HG02938 (cell line): ENCODE measurements around the gene TUBB6.

ENCODE experiments used
- ATAC-seq: cut with Tn5 transposase; IDR thresholded peaks from one replicate; pipeline ENCODE4 v1.9.1; 2021; ENCODE audit warnings: mild to moderate bottlenecking, moderate library complexity; ENCODE audit not compliant: unreplicated experiment

TUBB6 gene

DNA sequence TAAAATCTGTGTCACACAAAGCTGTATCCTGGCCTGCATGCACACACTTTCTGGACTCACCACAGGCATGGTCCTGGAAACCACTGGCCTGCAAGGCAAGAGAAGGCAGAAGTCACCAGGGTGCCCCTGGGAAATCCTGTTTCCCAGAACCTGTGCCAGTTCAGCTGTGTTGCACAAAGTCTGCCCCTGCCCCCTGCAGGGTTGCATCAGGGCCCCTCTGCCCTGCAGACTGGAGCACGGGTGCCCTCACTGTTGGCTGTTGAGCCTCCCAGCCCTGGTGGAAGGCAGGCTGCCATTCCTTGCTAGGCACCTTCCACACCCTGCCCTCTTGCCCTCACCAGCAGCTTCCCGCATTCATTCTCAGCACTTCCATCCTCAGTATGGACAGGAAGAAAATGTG lies 18.0 kb upstream of the TUBB6 start:
- no peak for ATAC-seq

DNA sequence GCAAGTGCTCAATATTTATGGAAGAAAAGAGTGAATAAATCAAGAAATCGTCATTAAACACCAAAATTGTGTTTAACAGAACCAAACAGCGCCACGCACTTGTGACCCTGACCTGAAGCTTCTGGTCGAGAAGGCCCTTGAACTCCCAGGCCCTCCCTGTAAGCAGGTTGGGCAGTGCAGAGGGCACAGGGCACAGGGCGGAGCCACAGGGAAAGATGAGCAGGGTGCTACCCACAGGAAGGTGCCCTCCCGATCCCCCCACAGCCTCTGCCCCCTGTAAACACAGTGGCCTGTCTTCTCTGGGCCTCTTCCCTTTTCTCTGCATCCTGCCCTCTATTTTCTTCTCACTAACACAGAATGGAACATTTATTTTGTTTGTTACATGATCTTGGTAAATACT lies 16.9 kb upstream of the TUBB6 start:
- no peak for ATAC-seq

DNA sequence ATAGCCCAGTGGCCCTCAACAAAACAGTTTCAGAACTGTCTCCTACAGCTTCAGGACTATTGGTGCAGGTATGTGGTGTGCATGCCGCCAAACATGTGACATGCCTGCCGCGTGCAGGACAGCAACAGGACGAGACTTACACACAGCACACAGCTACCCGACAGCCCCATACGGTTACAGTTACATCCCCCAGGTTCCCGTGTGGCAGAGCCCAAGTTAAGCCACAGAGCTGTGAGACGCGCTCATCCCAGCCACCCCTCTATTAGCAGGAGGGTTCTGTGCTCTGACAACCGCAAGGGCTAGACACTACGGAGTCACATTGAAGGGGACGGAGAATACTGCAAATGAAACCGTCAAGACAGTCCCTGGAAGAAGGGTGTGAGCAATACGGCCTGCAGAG lies 16.4 kb upstream of the TUBB6 start:
- ATAC-seq: no peak

DNA sequence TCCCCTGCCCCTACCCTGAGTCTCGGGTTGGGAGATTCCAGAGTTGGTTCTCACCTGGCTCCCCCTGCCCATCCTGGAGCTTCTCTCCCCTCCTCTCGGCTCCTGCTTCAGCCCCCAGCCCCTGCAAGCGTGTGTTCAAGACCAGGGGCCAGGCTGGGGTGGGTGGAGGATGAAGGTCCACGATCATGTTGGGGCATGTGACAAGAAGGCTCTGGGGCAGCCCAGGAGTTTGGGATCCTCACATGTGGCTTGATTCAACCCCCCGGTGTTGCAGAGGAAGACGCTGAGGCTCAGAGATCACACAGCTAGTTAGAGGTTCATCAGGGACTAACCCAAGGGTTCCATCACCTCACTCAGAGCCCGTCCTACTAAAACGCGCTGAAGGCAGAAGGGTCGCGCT lies 14.2 kb upstream of the TUBB6 start:
- no peak for ATAC-seq

DNA sequence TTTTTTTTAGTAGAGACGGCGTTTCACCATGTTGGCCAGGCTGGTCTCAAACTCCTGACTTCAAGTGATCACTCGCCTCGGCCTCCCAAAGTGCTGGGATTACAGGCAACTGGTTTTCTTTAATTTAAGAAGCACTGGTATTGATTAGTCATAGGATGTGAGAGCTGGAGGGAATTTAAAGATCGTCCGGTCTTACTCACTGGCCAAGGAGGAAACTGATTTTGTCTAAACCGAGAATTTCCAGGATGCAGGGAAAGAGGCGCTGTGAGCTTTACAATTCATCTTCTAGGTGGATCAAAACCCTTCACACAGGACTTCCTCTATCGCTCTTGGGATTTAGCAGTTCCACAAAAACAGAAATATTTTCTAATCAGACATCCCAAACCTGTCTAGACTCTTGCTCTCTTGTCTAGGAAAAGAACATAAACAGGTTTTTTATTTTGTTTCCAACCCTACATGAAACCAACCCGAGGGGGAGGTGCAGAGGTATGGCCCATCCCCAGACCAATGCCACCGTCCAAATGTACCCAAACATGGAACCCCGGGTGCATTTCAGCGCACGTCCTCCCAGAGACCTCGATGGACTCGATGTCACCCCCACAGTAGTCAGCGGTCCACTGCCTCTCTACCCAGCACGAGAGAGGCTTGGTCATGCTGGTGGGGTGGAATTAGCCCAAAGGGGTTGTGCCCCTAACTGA lies 12.5 kb upstream of the TUBB6 start:
- no peak for ATAC-seq

DNA sequence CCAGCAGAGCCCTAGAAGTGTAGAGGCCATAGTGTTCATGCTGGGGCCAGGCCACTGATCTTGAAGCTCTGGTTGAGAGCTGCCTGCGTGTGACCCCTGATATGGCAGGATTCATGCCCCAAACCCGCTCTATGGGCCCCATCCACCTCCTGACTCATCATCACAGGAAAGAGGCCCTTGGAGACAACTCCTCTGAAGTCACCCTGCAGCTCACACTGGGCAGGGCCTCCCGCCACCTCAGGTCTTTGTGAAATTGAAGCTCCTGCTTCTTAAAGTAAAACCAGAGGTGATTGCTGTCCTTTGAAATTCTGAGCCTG lies 12.0 kb upstream of the TUBB6 start:
- ATAC-seq: no peak

DNA sequence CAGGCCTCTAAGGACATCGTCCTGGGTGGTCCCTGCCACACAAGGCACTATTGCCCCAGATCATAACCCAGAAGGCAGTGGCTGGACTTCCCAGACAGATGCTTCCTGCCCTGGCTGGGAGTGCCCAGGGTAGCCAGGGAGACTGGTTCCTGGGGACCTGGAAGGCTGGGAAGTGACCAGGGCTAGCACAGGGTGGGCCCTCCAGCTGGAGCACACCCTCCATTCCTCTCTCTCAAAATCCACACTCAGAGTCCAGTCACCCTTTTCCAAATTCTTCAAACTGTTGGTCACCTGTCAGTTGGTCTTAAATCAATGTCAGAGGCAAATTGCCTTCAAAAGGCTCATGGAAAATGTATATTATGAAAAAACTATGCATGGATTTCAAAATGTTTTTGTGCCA lies 11.6 kb upstream of the TUBB6 start:
- no peak for ATAC-seq

DNA sequence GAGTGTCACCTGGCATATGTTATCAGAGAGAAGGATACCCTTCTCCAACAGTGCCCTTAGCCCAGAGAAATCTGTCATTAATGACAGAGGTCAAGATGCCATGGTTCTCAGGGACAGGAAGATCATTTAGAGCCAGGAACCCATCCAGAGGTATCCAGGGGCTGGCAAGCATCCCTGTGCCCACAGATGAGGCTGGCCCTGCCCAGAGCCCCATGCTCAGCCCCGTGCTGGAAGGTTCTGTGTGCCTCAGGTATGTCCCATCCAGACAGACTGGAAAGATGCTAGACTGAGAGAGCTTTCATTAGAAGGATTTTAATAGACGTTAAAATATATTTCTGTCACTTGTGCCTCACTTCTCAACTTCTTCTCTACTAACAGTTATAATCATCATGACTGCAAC lies 8.2 kb upstream of the TUBB6 start:
- no peak for ATAC-seq

DNA sequence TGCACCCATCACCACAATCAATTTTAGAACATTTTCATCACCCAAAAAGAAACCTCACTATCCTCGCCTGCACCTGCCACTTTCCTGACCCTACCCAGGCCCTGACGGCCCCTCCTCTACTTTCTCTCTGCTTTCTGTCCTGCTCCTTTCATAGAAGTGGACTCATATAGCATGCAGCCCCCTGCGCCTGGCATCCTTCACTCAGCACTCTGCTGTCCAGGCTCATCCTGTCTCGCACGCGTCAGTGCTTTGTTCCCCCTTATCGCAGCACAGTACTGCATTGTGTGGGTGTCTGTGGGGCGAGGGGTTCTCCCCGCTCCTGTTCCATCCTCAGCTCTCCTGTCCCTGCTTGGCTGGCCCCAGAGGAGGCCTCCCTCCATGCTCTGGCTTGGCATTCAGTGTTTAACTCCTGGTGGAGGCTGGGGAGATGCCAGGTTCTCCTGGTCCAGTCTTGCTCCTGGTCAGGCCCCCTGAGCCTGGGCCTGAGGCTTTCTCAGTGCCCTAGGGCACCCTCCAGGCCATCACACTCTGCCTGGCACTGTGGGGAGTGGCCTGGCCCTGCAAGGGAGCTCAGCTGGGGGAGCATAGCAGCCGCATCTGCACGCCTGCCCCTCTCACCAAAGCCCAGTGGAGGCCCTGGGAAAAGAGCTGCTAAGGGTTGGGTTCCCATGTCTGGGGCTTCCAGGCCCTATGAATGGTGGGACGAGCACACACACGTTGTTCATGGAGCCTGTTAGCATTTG lies 6.6 kb upstream of the TUBB6 start:
- ATAC-seq: no peak

DNA sequence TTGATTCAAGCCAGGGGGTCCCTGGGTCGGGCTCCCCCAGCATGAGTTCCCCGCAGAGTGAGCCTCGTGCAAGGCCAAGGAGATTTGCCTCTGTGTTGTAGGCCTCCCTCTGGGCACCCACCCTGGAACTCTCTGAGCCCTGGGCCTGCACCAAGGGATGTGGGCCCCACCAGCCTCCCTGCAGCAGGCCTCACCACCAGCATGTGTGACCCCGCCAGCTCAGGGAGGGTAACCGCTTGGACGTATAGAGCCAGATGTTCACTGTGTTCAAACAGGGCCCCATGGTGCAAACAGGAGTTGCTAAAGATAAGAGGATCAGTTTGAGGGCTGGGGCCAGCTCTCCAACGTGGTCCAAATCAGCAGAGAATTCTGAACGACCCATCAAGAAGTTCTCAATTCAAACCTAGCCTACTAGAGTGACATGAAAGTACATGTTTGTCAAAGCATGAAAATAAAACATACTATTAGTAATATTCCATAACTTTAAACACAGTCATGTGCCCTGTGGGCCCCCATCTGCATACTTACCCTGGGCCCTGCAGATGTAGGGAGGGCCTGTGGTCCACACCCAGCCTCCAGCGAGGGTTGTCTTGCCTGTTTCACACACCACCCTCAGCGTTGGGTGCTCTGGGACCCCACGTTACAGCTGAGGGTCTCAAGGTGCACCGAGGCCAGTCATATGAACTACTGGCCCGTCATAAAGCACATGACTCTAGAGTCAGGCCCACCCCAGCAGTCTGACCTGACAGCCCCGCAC lies 5.5 kb upstream of the TUBB6 start:
- no peak for ATAC-seq

DNA sequence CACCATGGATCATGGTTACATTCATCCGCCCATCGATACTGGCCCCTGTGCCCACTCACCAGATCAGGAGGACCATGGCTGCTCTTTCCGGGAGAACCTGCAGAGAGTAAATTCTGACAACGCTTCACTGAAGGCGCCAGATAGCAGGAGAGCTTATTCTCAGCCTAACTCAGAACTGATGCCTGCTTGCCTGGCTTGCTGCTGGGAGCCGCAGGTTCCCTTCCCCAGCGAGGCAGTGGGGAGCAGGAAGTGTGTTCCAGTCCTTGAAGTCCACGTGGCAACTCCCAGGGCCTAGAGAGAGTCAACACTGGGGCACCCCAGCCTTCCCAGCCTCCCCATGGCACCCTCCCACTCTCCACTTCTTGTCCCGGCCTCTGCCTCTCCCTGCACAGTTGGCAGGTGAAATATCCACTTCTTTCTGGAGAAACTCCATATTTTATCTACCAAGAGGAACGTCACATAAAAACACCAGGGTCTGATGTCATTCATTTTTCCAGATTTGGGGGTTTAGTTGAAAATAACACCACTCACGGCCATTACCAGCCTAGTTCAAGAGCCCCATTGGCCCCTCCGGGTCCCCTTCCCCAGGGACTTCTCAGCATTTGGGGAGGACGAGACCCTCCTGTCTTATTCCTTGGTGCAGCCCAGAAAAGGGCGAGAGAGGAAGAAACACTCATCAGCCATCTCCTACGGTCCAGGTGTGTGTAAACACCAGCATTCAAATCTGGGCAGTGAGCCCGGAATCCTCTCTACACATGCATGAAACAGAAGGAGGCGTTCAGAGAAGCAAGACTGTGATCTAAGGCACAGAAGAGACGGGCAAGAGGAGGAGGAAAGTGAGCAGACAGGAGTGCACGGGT lies 3.5 kb upstream of the TUBB6 start:
- ATAC-seq: no peak

DNA sequence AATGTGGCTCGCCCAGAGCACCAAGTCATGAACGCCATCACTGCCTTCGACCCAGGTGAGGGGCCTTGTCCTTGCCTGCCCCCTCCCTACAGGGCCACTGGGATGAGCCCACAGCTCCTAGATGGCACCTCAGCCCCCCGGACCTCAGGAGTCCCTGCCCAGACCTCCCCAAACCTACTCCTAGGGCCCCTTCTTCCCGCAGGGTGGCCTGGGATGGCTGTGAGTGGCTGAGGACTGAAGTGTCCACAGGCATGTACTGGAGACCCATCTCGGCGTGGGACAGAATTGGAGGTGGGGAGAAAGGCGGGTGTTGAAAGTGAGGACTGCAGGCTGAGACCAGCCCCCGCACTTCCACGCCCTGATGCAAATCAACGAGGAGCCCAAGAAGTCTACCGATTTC lies 2.8 kb upstream of the TUBB6 start:
- no peak for ATAC-seq

DNA sequence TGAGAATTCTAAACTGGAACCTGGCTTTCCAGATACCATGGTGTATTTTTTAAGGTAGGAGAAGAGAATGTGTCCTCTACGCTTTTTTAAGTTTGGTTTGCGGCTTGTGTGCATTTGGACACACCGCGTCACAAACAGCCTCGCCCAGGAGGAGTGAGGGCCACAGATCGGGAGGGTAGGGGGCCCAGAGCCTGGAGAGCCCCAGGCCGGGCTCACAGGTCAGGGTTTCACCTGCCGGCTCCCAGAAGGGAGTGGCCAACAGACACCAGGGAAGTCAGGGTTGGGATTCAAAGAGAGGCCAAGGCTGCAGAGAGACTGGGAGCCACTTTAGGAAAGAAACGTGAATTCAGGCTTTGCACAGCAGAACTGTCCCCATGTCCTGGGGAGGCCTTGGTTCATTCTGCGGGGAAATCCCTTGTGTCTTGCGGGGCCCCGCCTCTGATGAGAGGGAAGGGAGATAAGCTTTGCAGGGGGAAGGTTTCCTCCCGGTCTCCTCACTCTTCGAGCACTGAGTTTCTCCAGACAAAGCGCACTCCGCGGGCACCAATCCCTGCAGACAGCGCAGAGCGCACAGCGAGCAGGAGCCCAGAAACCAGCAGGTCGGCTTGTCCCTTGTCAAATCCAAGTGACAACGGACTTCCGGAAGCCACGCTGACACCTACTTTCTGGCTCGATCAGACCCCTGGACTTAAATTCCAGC lies 2.0 kb upstream of the TUBB6 start:
- no peak for ATAC-seq

DNA sequence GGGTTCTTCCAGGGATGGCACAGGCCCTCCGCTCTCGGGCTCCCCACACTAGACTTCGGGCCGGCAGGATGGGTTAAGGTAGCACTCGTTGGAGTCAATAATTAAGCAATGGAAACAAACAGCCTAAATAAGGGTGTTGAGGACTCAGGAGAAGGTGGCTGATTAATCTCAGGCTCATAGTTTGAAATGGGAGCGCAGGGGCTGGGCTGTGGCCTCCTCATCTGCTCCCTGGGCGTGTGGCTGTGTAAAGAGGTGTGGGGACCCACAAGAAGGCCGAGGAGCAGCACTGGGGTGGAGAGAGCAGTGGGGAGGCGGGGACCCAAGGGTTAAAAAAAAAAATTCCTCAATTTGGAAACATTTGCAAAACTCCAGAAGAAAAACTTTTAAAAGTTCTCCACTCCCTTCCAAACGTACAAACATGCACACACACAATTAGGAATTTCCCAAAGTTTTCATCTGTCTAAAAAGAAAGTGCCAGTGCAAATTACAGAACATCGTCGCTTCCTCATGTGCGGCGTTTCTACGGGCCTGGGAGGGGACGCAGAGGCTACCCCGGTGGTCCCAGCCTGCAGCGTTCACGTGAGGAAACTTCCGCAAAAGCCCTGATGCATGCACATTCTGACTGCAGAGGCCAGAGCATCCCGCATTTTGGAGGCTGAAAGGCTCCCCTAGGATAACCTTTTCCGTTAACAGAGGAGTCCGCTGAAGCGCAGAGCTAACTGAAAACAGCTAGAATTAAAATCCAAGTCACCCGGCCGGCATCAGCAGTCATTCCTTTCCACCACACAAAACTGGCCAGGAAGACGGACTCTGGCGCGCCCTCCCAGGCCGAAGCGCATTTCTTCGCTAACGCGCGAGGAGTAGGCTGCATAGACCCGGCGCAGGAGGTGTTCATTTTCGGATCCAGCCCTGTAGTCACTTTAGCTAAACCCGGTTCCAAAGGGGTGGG lies 1.0 kb upstream of the TUBB6 start:
- ATAC-seq: peak; percentile 11

DNA sequence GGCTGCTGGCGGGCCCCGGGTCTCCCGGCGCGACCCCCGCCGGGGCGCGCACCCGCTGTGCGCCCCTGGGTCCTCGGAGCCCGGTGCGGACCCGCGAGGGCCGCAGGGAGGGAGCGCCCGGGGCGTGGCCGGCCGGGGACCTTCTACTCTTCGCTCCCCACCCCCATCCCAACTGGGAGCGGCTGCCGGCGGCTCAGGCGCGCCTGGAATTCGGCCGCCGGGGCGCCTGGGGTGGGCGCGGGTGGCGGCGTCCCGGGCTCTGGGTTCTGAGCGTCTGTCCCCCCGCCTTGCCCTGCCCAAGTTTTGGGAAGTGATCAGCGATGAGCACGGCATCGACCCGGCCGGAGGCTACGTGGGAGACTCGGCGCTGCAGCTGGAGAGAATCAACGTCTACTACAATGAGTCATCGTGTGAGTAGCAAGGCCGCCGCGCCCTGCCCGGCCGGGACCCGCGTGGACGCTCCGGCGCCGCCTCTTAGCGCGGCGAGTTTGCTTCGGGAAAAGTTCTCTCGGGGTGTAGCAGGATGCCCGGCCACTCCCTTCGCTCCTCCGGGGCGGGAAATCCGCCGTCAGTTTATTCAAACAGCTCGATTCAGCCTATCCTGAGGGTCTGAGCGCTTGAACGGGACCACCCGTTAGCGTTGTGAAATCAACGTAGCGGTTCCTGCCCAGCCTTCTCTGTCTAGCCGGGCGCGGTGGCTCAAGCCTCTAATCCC lies 502 bp downstream of the TUBB6 start:
- peak; percentile 62 for ATAC-seq

DNA sequence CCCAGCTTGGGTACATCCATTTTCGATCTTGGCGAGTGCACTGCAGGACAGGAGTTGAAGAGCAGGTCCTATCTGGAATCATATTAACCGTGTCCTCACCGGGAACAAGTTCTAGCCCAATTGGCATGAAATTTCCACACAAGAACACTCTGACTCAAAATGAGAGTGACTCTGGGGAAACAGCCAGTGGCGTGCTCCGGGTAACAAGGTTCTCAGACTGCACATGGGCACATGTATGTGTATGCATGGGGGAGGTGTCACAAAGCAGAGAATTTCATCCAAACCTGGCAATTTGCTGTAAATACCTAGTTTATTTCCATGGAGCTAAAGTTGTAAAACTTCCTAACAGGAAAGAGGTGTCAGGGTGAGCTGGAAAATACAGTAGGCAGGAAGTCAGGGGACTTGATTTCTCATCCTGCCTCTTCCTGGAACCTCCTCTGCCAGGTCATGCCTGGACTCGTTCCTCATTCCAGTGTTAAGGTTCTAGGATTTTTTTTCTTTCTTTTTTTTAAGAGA lies 1.7 kb downstream of the TUBB6 start:
- ATAC-seq: no peak

DNA sequence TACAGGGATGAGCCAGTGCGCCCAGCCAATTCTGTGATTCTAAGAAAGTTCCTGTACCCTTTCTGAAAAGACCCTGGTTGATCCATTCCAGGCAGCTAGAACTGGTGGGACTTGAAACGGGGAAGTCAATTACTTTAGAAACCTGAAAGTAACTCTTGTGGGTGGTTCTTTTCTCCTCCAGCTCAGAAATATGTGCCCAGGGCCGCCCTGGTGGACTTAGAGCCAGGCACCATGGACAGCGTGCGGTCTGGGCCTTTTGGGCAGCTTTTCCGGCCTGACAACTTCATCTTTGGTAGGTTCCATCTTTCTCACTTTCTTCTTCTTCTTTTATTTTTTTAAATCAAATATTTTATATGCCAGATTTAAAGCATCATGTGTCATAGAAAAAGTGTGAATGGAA lies 2.7 kb downstream of the TUBB6 start:
- no peak for ATAC-seq

DNA sequence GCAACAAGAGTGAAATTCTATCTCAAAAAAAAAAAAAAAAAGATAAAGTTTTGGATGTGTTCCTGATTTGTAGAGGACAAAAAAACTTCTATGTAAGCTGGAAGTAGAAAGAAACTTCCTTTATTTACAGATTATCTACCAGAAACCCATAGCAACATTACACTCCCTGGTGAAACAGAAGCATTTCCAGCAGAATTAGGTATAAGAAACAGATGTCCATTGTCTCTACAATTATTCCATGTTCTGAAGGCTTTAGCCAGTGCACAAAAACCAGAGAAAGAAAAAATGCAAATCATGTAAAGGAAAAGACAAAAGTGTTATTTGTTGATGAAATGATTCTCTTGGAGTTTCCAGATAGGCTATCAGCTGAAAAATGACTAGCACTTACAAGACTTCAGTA lies 4.9 kb downstream of the TUBB6 start:
- no peak for ATAC-seq
